ENCODE data around the gene GASK1A. TPM values are rescaled to one million over a fixed set of nuclear protein-coding genes. Genes with fewer than 3 reads are reported as not detected.

Gene GASK1A
- total and polyA plus RNA-seq, 10 of the 15 experiments (the other 5 are each of a cell fraction or from before 2014, with no cell fraction given) = 0.18 TPM; not detected in 9

DNA sequence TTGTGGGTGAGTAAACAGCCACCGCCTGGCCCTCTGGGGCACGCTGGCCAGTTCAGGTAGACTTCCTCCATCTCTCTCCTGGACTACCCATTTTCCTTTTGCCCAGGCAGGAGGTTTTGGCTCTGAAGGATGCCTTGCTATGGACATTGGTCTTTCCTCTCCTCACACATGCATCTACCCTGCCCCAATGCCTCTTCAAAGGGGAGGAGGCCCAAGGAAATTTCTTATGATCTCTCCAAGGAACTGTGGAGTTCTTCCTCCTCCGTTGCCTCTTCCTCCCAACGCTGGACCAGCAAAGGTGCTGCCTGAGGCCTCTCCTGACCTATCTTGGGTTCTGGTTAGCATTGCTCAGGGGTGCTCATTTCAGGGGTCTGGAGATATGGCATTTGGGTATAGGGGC, 93.2 kb downstream of the GASK1A start (continued):
- TF ChIP-seq, protein P1, sequence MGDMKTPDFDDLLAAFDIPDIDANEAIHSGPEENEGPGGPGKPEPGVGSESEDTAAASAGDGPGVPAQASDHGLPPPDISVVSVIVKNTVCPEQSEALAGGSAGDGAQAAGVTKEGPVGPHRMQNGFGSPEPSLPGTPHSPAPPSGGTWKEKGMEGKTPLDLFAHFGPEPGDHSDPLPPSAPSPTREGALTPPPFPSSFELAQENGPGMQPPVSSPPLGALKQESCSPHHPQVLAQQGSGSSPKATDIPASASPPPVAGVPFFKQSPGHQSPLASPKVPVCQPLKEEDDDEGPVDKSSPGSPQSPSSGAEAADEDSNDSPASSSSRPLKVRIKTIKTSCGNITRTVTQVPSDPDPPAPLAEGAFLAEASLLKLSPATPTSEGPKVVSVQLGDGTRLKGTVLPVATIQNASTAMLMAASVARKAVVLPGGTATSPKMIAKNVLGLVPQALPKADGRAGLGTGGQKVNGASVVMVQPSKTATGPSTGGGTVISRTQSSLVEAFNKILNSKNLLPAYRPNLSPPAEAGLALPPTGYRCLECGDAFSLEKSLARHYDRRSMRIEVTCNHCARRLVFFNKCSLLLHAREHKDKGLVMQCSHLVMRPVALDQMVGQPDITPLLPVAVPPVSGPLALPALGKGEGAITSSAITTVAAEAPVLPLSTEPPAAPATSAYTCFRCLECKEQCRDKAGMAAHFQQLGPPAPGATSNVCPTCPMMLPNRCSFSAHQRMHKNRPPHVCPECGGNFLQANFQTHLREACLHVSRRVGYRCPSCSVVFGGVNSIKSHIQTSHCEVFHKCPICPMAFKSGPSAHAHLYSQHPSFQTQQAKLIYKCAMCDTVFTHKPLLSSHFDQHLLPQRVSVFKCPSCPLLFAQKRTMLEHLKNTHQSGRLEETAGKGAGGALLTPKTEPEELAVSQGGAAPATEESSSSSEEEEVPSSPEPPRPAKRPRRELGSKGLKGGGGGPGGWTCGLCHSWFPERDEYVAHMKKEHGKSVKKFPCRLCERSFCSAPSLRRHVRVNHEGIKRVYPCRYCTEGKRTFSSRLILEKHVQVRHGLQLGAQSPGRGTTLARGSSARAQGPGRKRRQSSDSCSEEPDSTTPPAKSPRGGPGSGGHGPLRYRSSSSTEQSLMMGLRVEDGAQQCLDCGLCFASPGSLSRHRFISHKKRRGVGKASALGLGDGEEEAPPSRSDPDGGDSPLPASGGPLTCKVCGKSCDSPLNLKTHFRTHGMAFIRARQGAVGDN (IDR thresholded peaks at IDR 0.05) = no peak

DNA sequence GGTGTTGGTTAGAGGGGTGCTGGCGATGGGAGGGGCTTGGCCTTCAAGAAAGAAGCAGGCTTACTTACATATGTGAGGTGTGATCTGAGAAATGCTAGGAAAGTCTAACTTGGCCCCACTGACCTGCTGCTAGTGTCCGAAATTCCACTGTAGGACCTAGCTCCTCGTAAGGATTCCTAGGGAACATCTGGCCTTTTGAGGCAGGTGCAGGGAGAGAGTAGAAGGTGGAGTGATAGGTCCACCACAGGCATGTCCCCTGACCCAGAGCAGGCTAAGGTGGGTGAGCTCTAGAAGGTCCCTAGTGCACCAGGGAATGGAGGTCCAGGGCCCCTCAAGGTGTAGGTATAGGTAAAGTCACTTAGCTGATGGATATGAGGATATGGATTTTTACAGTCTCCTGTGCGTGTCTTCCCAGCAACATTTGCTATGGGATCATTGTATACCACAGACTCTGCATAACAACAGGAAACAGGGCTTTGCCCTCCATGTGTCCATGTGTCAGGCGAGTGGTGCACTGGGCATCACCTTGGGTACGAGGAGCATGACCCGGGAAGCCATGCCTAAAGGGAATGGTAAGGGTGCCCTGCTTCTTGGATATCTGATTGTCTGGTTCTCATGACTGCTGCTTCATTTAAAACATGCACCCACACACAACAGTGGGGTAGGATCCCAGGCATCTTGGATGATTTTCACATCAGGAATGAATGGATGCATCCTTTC, 94.2 kb downstream of the GASK1A start:
- Histone ChIP-seq H3K9ac (ENCODE audit: control insufficient read depth, insufficient read depth, low read length) (no peak overlapping the region), H2AFZ (ENCODE audit: control insufficient read depth, low read depth, low read length) (no peak overlapping the region), H3K36me3 (ENCODE audit: control insufficient read depth in 2 of 2, insufficient read depth in 2 of 2, low read length in 1 of 2) (no peaks in the 10 kb centered on the region), H4K20me1 (ENCODE audit: control insufficient read depth, insufficient read depth) (no peaks in the 10 kb centered on the region), H3K27me3 (replicated peaks in 1 of 2; ENCODE audit: control insufficient read depth in 2 of 2, insufficient read depth in 2 of 2, low read length in 1 of 2) (no peaks in the 10 kb centered on the region; a peak in 1 of 4 replicates), H3K79me2 (ENCODE audit: control insufficient read depth, insufficient read depth, low read length) (no peaks in the 10 kb centered on the region), H3K4me1 (ENCODE audit: control insufficient read depth, insufficient read depth, low read length) (no peaks in the 10 kb centered on the region), H3K4me3 (no peak overlapping the region), H3K9me3 (replicated peaks; ENCODE audit: control insufficient read depth, insufficient read depth, low read length) (no peaks in the 10 kb centered on the region), H3K27ac (ENCODE audit: control insufficient read depth, insufficient read depth) (no peak overlapping the region), H3K4me2 (ENCODE audit: control insufficient read depth, insufficient read depth) (no peak overlapping the region)
- in situ Hi-C loops (cut with MboI) = no loop called here
- CTCF ChIA-PET = interaction anchor here (0.5 to 4.3 kb wide), 3 partner anchors 9 to 111 kb away, joined by 3 to 87 read pairs (median 3); no protein-coding TSS in a partner anchor
- POLR2A ChIA-PET = no interaction called here
- FAIRE-seq (no peak), ATAC-seq (no peak), DNase-seq (ENCODE audit: low read depth, low spot score) (no peak)
- 11% methylated on average over 7 of the region's 7 CpGs for WGBS (ENCODE audit: insufficient coverage, insufficient replicate concordance, low lambda C conversion rate, missing lambda C conversion rate)
- intact Hi-C loops (cut with micrococcal nuclease; ENCODE audit: unreplicated experiment) = no loop called here
- RAD21 ChIA-PET (ENCODE audit: unreplicated experiment) = interaction anchor here (4.5 kb wide), 1 partner anchor 111 kb away, joined by 50 read pairs; no protein-coding TSS in a partner anchor
- no TSS peak for BruUV-seq (replicated peaks)
- SMC1A ChIA-PET (ENCODE audit: uncharacterized antibody, unreplicated experiment) = interaction anchor here (3.8 kb wide), 1 partner anchor 112 kb away, joined by 42 read pairs; no protein-coding TSS in a partner anchor
- TF ChIP-seq KDM1A (IDR thresholded peaks at IDR 0.05; ENCODE audit: borderline replicate concordance) (no peak), ESRRA (IDR thresholded peaks at IDR 0.05; ENCODE audit: low read length) (no peak), USF2 (IDR thresholded peaks at IDR 0.05; ENCODE audit: borderline replicate concordance, low read depth, low read length) (no peak), PAX5 (IDR thresholded peaks at IDR 0.05; ENCODE audit: borderline replicate concordance, low read depth, low read length) (no peak), CHD1 (IDR thresholded peaks at IDR 0.05; ENCODE audit: low read depth, low read length) (no peak), RAD21 (IDR thresholded peaks at IDR 0.05; ENCODE audit: insufficient read depth, low read depth, low read length) (no peak), ZNF207 (IDR thresholded peaks at IDR 0.05; ENCODE audit: borderline replicate concordance) (no peak), E4F1 (IDR thresholded peaks at IDR 0.05; ENCODE audit: borderline replicate concordance, partially characterized antibody) (no peak), NFXL1 (IDR thresholded peaks at IDR 0.05; ENCODE audit: borderline replicate concordance) (no peak)
- TF ChIP-seq, protein P2, sequence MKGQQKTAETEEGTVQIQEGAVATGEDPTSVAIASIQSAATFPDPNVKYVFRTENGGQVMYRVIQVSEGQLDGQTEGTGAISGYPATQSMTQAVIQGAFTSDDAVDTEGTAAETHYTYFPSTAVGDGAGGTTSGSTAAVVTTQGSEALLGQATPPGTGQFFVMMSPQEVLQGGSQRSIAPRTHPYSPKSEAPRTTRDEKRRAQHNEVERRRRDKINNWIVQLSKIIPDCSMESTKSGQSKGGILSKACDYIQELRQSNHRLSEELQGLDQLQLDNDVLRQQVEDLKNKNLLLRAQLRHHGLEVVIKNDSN (IDR thresholded peaks at IDR 0.05; ENCODE audit: borderline replicate concordance, extremely low read length, insufficient read depth, low read depth, low read length) = no peak

Measured in GM12878 (cell line).